Thoracic aorta (tissue), 2 donors: ENCODE data around the gene SGCB. TPM values are rescaled to one million over a fixed set of nuclear protein-coding genes. Genes with fewer than 3 reads are reported as not detected.

Experiments
- ATAC-seq: fragments of 150-250 bp; one replicate; pipeline ENCODE4 v1.8.0; 2017; ENCODE audit warnings: low read depth; ENCODE audit not compliant: insufficient number of reproducible peaks, low FRiP score
- DNase-seq: peaks from one replicate; pipeline ENCODE4 v3.0.0-alpha.2; 2020; ENCODE audit warnings: low spot score
- H3K27ac ChIP-seq, 2 donors: fragments of 200-600 bp; sonication (generic); 1 replicate in 1 of 2; 2 replicates in 1 of 2; pipeline ENCODE4 v1.5.1; 2016; ENCODE audit warnings: mild to moderate bottlenecking in 2 of 2, moderate library complexity in 2 of 2
- H3K27me3 ChIP-seq: fragments of 200-600 bp; sonication (generic); replicated peaks from 2 replicates; pipeline ENCODE4 v1.6.0; 2016; ENCODE audit warnings: mild to moderate bottlenecking; ENCODE audit not compliant: insufficient read depth
- H3K36me3 ChIP-seq: fragments of 200-600 bp; sonication (generic); one replicate; pipeline ENCODE4 v1.5.1; 2016
- H3K4me1 ChIP-seq, 2 donors: fragments of 200-600 bp; sonication (generic); 1 replicate in 1 of 2; 2 replicates in 1 of 2; pipeline versions ENCODE4 v1.5.1 to v1.6.0; 2016; ENCODE audit warnings: low read depth in 2 of 2, mild to moderate bottlenecking in 1 of 2; ENCODE audit not compliant: control insufficient read depth in 1 of 2
- H3K4me3 ChIP-seq: fragments of 200-600 bp; sonication (generic); 2 replicates; pipeline ENCODE4 v1.5.1; 2016; ENCODE audit warnings: mild to moderate bottlenecking
- H3K9me3 ChIP-seq: fragments of 200-600 bp; sonication (generic); 2 replicates; pipeline ENCODE4 v1.5.1; 2016
- total RNA-seq, 2 donors: library from RNA; depleted of rRNA; stranded (reverse); fragments of >200 nt; gene quantifications; one replicate each; pipeline versions ENCODE4 v1.1.0 to v1.2.3, GENCODE V29; 2016
- TF ChIP-seq, protein P1 (sequence below): fragments of 200-600 bp; sonication (generic); IDR thresholded peaks from one replicate; pipeline ENCODE4 v1.5.1; 2019; ENCODE audit warnings: antibody characterized with exemption

The SGCB gene
- total RNA-seq, 2 donors from 2014 or later = 50.0 to 54.1 TPM

DNA sequence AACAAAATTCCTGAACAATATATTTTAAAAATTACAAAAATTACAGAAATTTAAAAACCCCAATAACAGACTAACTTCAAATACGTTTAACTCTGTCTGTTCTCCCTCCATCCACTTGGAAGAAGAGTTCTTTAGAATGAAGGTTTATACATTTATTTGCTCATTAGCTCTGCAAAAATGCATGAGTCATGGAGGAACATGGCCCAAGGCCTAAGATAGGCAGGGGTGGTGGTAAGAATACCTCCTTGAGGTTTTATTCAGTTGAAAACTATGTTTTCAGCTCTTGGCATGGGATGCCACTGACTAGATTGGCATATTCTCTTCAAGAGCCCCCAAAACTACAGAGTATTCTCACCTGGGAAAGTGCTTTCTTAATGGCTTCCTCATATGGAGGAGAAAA, 9.1 kb downstream of the SGCB start:
- ATAC-seq = no peak
- Histone ChIP-seq H3K27ac (no peak overlapping the region), H3K27me3 (no peaks in the 10 kb centered on the region), H3K9me3 (no peaks in the 10 kb centered on the region), H3K4me3 (no peak overlapping the region), H3K36me3 (peaks cover 17% of the 10 kb centered on the region), H3K4me1 (peaks cover 4 to 7% of the 10 kb centered on the region in 2 donors)
- TF ChIP-seq, protein P1, sequence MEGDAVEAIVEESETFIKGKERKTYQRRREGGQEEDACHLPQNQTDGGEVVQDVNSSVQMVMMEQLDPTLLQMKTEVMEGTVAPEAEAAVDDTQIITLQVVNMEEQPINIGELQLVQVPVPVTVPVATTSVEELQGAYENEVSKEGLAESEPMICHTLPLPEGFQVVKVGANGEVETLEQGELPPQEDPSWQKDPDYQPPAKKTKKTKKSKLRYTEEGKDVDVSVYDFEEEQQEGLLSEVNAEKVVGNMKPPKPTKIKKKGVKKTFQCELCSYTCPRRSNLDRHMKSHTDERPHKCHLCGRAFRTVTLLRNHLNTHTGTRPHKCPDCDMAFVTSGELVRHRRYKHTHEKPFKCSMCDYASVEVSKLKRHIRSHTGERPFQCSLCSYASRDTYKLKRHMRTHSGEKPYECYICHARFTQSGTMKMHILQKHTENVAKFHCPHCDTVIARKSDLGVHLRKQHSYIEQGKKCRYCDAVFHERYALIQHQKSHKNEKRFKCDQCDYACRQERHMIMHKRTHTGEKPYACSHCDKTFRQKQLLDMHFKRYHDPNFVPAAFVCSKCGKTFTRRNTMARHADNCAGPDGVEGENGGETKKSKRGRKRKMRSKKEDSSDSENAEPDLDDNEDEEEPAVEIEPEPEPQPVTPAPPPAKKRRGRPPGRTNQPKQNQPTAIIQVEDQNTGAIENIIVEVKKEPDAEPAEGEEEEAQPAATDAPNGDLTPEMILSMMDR = no peak
- DNase-seq = no peak

DNA sequence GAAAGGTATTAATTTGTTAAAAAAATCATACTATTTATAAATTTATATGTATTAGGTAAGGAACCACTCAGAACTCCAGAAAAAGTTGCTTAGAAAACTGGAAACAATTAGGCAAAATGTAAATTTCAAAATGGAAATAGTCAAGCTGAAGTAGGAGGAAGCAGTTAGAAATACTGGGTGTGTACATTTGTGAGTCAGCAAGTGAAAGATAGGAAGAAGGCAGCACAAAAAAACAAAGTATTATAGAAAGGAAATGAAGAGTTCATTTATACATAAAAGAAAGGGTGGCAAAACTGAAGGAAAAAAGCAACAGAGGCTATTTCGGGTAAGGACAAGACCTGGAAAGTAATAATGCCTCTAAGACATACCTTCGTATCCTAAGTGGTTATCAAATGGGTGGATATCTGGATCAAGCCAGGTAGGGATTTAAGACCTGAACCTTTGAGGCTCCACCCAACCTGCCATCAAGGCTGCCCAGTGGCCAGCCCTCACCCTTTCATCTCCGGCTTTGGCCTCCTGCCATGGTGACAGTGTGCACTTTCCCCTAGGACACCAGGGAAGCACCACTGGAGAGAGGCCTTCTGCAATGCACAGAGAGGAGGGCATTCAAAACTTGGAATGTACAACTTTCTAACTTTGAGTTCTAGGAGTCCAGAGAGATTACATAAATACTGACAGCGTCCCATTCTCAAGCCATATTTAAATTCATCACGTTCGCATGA, 18.0 kb downstream of the SGCB start, which contains the start of gene LRRC66:
LRRC66 (minus strand) TSS at position 428 of the 722 bp plus-strand sequence. CDS start 2,750 bp downstream, outside the sequence.
- ATAC-seq (no peak), DNase-seq (no peak)
- Histone ChIP-seq H3K27me3 (no peaks in the 10 kb centered on the region), H3K27ac (no peak within 1 kb of the TSS), H3K4me1 (no peaks in the 10 kb centered on the region), H3K4me3 (no peak within 1 kb of the TSS), H3K9me3 (no peaks in the 10 kb centered on the region), H3K36me3 (peaks cover 5% of the 10 kb centered on the region)
- TF ChIP-seq, protein P1 = no peak

DNA sequence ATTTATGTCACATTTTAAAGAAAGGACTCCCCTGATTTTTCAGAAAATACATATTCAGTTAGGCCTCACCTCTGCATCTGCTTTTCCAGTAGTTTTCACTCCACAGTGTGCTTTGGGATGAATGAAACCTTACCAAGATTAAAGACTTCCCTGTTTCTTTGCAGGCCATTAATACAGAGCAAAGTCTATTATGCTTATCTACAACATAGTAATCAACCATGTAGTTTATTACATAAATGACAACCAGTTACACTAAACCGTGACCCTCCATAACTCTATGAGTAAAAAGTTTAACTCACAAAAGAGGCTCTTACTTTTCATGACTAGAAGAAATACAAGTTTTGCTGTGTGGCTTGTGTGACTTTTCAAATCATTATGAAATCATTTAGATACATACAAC, 20.3 kb downstream of the SGCB start:
- no peak overlapping the region for H3K4me3 ChIP-seq
- H3K27me3 ChIP-seq = no peaks in the 10 kb centered on the region
- H3K4me1 ChIP-seq = no peaks in the 10 kb centered on the region
- TF ChIP-seq, protein P1 = no peak
- no peak overlapping the region for H3K27ac ChIP-seq
- DNase-seq (no peak), ATAC-seq (no peak)
- no peaks in the 10 kb centered on the region for H3K9me3 ChIP-seq
- H3K36me3 ChIP-seq = peaks cover 3% of the 10 kb centered on the region

DNA sequence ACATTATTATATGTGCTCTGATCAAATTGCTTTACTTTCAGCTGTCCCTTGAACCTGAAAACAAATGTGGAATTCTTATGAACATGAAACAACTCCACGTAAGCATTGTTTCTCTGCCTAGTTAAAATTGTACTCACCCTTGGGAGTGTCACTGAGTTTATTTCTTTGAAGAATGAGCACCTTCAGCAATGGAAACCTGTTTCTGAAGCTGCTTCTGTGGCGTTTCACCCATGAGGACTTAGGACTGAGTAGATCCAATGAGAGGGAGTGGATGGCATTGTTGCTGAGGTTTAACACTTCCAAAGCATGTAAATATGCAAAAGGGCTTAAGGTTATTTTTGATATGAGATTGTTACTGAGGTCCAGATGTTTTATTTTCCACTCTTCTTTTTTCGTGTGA, 21.1 kb downstream of the SGCB start:
- ATAC-seq (no peak), DNase-seq (no peak)
- no peaks in the 10 kb centered on the region for H3K27me3 ChIP-seq
- no peak overlapping the region for H3K4me3 ChIP-seq
- no peak overlapping the region for H3K27ac ChIP-seq
- TF ChIP-seq, protein P1 = no peak
- H3K4me1 ChIP-seq = no peaks in the 10 kb centered on the region
- no peaks in the 10 kb centered on the region for H3K9me3 ChIP-seq
- peaks cover 3% of the 10 kb centered on the region for H3K36me3 ChIP-seq

DNA sequence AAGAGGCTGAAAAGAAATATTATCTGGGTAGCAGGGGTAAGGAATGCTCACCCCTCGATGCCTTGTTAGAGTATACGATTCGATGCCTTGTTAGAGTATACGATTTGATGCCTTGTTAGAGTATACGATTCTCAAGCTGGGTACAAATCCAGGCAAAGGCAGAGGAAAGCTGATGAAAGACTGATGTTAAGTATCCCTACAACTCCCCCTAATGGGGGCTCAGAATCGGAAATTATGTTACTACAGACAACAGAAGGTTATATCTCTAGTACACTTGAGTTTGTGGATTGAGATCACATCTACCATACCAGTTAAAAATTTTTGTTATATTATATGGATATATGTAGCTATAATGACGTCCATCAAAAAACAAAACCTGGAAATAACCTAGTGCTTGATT, 22.7 kb downstream of the SGCB start:
- Histone ChIP-seq H3K4me1 (no peaks in the 10 kb centered on the region), H3K27ac (no peak overlapping the region), H3K27me3 (no peaks in the 10 kb centered on the region), H3K36me3 (peaks cover 3% of the 10 kb centered on the region), H3K9me3 (no peaks in the 10 kb centered on the region), H3K4me3 (no peak overlapping the region)
- TF ChIP-seq, protein P1 = no peak
- ATAC-seq = no peak
- DNase-seq = no peak
